ENCODE data around the gene SND1. TPM values are rescaled to one million over a fixed set of nuclear protein-coding genes. Genes with fewer than 3 reads are reported as not detected.

Gene SND1
- total RNA-seq: 159 and 223 TPM in 2 replicates

GRCh38 chr7:127651556-127652332 is at the start of gene SND1:
TSS of gene SND1 (plus strand) at chr7:127652194. CDS start at chr7:127652374, 180 bp downstream.

GRCh38 chr7:127618042-127618441 is 34.0 kb upstream of the SND1 start, which contains the start of gene PAX4:
TSS of gene PAX4 (minus strand) at chr7:127618142. CDS start at chr7:127615928, 2,214 bp downstream.

GRCh38 chr7:128030654-128031611 is 378.9 kb downstream of the SND1 start, which contains the start of gene LRRC4:
TSS of gene LRRC4 (minus strand) at chr7:128031437. CDS start at chr7:128030640, 797 bp downstream.

Other genes starting within 250 kb of the SND1 start
- 23.1 and 28.7 TPM in 2 replicates for gene GCC1, start 66.6 kb upstream of the SND1 start, total RNA-seq
- 214 and 233 TPM in 2 replicates for gene ARF5, start 63.8 kb upstream of the SND1 start, total RNA-seq
- gene FSCN3, start 58.5 kb upstream of the SND1 start, total RNA-seq: 0.61 and 1.3 TPM in 2 replicates
- not detected in 2 replicates for gene PAX4, start 34.1 kb upstream of the SND1 start, total RNA-seq